HG03457 (cell line): Measurements from ENCODE around the gene WDSUB1.

ENCODE experiments used
- ATAC-seq: cut with Tn5 transposase; IDR thresholded peaks from one replicate; pipeline ENCODE4 v1.9.1; 2021; ENCODE audit warnings: moderate number of reproducible peaks; ENCODE audit not compliant: unreplicated experiment

WDSUB1 gene

DNA sequence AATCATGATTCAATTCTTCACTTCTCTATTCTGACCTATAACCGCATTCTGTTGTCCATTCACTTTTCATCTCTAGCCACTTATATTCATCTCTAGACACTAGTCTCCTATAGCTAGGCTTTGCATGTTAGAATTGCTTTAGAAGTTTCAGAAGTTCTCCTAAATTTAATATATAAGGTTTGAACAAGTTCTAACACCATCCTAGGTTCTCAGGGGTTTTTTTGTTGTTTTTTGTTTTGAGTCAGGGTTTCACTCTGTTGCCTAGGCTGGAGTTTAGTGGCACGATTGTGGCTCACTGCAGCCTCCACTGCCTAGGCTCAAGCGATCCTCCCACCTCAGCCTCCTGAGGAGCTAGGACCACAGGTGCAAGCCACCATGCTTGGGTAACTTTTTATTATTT, 19.9 kb downstream of the WDSUB1 start:
- ATAC-seq = no peak

DNA sequence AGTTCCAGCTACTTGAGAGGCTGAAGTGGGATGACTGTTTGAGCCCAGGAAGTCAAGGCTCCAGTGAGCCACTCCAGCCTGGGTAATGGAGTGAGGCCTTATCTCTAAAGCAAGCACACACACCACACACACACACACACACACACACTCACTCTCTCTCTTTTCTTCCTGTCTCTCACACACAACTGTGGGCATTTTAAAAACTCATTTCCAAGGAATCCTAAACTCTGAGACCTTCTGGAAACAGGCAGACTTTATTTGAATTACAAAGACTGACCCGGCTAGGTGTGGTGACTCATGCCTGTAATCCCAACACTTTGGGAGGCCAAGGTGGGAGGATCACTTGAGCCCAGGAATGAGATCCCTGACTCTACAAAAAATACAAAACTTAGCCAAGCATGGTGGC, 21.3 kb downstream of the WDSUB1 start:
- ATAC-seq = no peak

DNA sequence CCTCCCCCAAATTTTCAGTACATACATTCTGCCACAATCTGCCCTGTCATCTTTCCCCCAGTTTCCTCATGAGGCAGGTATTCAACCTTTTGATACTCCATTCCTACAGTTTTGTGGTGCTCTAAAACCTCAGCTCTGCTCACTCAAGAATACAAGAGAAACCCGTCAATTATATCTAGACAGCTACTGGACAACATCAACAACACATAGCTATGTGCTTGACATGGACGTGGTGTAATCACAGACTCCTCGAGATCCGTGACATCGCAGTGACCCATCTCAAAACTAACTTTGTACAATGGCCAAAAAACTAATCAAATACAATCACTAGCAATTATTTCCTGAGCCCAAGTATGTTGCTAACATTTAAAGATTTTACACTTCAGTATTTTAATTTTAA, 23.6 kb downstream of the WDSUB1 start:
- no peak for ATAC-seq

DNA sequence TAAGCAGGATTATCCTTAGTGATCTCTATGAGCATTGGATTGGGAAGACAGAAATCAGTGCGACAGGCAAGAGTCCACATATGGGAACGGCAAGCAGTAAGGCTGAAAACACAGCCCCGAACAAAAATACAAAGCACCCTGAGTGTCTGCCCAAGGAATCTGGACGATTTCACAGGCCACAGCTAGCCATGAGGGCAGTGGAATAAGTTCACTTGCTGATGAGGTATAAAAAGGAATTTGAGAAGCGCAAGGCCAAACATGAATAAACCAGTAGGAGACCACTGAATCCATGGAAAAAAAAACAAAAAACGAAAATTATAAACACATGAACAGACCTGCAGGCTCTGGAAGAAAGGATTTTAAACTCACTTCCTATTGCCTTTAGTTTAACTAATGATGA, 24.3 kb downstream of the WDSUB1 start:
- ATAC-seq = no peak

DNA sequence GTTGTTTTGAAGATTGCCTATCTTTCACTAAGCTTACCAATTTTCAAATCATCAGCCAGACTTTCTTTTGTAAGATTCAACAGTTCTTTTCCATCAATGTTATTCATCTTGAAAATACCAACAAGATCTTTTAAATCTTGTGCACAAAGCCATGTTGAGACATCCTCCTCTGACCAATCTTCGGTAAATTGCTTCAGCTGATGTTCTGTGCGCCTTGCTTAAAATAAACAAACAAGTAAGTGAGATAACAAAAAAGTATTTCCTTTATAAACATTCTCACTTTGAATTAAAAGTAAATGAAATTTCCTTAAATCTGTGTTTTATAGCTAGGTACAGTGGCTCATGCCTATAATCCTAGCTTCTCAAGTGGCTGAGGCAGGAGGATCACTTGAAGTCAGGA, 30.3 kb downstream of the WDSUB1 start:
- ATAC-seq = no peak

DNA sequence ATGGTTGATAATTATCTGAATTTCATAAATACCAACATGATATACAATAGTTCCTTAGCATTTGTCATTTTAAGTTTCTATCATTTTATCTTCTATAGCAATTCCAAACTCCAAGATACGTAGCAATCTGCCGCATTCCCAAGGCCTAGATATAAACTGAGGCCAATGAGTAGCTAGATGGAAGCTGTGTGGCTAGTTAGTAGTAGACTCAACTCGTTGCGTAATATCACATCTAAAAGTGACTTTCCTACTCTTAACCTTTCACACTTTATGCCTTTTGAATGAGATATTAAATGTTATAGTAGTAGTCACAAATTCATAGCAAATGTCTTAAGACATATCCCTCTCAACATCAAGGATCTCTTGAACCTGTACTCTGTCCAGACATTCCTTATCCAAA, 33.6 kb downstream of the WDSUB1 start:
- no peak for ATAC-seq

DNA sequence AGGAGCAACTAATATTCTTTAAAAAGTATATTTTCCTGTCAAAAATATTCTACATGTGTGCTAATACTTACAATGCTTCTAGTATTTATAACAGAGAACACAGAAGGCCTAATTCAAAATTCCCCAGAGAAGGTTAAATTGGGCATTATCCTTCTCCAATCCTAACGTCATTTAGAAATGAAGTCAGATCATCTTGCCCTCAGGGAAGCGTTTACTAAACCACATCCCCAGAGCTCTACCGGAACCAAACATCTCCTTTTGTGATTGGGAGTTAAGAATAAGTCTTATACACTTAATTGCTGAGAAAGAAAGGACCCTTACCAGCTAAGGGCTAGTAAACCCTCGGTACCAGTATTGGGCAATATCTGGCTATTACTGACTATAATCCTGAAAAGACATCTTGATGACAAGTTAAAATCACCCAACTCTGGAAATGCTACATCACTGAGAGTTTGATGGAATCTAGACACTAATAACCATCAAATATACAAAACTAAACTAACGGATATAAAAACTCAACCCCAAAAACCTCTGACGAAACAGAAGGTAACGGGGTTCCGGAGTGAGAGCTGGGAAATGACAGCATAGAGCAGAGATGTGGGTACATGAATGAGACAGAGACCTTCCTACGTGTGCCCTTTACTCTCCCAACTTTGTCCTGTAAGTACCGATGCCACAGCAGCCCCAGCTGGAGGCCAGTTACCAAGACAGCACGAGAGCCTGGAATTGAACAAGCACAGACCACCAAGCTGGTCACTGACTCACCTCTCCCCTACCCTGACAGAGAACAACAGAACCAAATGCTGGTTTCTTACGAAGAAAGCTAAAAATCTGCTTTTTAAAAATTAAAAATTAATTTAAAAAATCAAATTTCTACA, 35.0 kb downstream of the WDSUB1 start:
- no peak for ATAC-seq

DNA sequence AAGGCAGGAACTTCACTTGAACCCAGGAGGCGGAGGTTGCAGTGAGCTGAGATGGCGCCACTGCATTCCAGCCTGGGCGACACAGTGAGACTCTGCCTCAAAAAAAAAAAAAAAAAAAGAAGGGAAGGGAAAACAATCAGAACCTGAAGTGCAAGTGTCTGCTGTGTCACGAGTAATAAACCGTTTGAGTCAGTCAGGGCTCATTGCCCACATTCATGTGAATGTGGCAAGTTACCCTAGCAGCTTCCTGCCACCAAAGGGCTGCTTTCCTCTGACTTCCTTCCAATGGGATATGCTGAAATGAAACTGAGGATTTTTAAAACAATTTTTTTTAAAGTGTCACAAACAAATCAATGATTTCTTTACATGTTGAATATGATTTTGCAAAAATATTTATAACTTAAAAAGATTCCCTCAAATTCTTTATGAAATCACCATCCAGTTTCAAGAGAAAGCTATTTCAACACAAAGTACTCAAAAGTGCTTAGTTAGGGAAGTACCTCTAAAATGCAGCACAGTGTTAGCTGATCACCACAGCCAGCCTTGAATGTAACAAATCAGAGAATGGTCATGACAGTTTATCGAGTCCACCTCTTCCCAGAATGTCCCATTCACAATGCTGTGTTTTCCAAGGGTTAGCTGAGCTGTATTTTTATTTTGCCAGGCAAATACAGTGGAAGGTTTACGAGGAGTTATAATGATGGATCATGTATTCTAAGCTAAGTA, 36.4 kb downstream of the WDSUB1 start:
- ATAC-seq = peak; percentile 65

DNA sequence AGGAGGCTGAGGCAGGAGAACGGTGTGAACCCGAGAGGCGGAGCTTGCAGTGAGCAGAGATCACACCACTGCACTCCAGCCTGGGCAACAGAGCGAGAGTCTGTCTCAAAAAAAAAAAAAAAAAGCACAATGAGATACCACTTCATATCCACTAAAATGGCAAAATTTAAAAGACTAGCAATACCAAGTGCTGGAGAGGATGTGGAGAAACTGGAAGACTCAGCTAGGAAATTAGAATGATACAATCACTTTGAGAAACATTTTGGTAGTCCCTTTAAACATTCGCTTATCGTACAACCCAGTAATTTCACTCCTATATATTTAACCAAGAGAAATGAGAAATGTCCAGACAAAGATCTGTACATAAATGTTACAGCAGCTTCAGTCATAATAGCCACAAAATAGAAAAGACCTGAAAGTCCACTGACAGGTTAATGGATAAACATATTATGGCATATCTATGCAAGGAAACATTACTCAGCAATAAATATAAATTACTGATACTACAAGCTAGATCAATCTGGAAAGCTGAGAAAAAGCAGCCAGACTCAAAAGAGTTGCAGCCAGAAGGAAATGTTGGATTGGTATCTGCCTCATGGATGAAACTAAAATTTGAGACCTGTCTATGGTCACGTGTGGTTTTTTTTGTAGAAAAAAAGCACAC, 40.0 kb downstream of the WDSUB1 start:
- ATAC-seq = no peak

DNA sequence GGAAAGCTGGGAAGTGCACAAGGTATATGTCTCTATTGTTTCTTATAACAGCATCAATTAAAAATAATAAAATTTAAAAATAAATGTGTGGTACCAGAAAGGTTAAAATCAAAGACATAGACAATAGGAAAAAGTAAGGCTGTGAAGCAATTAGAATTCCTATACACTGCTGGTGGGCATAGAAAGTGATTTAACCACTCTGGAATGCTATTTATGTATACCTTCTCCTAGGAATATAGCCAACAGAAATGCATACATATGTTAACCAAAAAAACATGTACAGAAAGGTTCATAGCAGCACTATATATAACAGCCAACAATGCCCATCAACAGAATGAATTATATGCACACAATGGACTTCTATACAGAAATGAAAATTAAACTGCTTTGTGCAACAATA, 43.0 kb downstream of the WDSUB1 start:
- no peak for ATAC-seq

DNA sequence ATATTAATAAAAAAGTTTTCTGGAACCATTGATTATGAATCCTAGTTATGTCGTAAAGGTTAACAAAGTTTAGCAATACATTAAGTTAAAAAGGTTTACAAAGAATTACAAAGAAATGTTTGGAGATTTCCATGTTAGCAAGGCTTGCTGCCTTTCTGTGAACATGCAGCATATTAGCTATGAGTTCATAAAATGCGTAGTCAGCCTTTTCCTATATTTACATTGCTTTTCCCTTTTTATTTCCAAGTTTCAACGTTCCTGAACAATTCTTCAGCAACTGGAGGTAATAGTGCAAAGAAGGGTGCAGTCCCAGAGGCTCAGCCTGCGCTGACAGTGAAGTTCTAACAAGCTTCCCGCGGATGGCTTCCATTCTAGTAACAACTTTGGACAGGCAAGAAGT, 51.6 kb downstream of the WDSUB1 start:
- ATAC-seq = no peak

DNA sequence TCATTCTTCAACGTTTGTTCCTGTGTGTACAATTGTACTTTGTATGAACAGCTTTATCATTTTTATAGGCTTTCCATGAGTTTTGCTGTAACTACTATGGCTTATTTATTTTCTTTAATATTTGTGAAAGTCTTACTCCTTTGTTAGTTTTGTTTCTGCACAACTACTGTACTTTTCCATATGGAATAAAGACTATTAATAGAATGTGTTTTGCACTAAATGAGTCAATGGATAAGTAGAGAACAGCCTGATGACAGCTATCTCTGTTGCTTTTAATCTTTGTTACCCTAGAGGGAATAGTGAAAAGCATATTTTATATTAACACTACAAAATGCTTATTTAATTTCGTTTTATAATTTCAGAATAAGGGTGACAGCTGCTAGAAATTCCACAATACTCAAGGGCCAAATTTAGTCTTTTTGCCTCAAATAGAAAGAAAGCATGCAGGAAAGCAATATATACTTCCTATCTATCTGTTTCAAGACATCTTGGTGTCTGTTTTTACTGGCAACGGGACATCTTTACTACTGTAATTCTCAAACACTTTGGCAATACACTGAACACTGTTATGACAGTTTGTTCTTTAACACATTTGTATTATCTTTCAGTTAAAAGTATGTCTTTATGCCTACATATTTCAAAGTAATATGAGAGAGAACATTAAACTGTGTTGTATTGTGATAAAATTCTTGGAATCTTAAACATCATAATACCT, 53.9 kb downstream of the WDSUB1 start:
- no peak for ATAC-seq

DNA sequence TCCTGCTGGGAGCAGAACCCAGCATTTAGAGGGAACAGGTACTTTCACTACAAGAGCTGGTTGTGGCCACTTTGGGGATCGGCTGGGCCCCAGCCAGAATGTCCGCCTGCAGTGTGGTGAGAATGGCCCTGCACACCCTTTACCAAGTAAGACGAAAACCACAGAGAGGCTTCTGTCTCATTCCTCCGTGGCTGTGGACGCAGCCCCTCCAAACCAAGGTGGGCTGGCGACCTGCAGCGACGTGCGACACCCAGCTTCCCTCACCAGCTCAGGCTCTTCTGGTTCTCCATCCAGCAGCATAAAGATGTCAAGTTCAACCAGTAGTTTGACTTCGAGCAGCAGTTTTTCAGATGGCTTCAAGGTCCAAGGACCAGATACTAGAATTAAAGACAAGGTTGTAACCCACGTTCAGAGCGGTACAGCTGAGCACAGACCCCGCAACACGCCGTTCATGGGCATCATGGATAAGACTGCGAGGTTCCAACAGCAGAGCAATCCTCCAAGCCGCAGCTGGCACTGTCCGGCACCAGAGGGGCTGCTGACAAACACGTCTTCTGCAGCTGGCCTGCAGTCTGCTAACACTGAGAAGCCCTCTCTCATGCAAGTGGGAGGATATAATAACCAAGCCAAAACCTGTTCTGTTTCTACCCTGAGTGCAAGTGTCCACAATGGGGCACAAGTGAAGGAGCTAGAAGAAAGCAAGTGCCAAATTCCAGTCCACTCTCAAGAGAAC, 56.2 kb downstream of the WDSUB1 start:
- ATAC-seq = no peak

DNA sequence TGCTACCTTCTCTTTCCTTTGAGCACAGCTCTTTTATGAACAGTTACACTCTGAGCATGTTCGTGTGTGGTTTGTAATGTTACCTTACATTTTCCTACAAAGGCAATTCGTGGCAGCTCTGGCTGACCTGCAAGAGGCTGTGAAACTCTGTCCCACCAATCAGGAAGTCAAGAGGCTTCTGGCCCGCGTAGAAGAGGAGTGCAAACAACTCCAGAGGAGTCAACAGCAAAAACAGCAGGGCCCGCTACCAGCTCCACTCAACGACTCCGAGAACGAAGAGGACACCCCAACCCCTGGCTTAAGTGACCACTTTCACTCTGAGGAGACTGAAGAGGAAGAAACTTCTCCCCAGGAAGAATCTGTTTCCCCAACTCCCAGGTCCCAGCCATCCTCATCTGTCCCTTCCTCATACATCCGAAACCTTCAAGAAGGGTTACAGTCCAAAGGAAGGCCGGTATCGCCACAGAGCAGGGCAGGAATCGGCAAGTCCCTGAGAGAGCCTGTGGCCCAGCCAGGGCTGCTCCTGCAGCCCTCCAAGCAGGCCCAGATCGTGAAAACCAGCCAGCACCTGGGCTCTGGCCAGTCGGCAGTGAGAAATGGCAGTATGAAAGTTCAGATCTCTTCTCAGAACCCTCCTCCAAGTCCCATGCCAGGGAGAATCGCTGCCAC, 56.9 kb downstream of the WDSUB1 start:
- ATAC-seq = no peak

DNA sequence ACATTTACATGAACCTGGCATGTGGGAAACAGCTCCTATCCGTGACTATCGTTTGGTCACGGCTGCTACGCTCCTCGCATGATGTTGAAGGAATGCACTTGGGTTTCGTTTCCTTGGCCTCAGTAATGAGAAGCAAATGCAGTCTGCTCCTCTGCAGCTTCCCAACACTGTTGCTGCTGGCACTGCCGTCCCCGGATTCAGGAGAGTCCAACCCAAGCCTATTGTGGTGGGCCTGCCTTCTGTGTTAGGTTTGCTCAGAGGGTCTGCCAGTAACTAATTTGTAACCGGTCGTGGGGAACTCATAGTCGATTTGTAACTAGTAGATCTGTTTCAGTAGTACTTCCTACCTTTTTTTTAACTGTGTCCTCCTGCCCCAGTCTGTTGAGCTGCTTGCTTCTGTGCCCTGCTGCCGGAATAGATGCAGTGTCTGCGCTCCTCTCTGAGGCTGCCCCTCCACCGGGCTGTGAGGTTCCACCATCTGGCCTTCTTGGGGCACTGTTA, 58.4 kb downstream of the WDSUB1 start:
- ATAC-seq = no peak

DNA sequence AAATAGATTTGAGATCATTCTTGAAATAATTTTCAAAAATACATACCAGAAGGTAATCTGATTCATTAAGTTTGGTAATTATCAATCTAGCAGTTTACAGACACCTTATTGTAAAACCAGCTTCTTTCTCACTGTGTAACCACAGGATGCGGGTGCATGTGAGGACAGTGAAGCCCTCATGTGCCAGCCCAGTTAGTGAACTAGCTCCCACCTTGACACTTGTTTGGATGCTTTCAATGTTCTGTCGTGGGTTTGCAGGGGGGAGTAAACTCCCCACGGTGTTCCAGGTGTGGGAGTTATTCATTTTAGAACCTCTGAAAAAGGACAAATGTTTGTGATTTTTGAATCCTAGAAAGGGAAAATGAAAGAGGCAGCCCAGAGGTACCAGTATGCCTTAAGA, 59.0 kb downstream of the WDSUB1 start:
- no peak for ATAC-seq

DNA sequence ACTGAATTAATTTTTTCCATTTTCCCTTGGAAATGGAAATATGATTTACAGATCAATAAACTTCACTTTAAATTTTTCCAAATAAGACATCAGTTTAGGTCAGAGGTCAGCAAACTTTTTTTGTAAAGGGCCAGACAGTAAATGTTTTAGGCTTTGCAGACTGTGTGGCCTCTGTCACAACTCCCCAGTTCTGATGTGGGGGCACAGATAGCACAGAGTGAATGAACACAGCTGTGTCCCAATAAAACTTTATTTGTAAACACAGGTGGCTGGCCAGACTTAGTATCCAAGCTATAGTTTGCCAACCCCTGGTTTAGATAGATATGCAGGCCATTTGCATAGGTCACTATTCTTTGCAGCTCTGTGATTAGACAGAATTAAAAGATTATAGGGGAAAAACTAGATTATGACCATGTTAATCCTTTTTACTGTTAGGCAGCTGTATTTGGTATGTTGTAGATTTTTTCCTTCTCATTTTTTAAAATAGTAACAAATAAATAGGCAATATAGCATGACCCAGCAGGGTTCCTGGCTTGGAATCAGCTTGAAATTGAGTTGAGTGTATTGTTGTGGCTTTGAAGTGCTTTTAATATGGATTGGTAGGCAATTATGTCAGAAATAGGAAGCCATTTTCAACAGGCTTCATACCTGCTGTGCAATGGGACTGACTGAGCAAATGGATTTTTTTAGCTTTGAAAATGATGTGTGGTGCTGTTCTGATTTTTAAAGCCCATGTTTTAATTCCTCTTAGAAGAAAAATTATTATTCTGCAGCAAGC, 59.7 kb downstream of the WDSUB1 start:
- no peak for ATAC-seq

DNA sequence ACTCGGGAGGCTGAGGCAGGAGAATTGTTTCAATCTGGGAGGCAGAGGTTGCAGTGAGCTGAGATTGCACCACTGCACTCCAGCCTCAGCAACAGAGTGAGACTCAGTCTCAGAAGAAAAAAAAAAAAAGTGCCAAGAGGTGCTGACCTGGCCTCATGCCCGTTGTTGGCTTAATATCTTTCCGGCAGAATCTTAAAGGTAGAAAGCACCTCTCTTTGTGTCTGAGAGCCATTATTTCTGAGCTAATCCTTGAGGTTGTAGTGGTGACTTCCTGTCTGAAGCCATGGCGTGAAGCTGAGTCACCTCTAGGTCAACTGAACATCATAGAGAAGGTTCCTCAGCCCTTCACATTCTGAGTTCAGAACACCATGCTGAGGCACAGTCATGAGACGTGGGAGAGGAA, 60.4 kb downstream of the WDSUB1 start:
- peak; percentile 59 for ATAC-seq
